ENCODE data around the gene ZNF423.

The ZNF423 gene

GRCh38 chr16:49747654-49748053 is 108.3 kb downstream of the ZNF423 start:
- DNase-seq = no peak

DNA sequence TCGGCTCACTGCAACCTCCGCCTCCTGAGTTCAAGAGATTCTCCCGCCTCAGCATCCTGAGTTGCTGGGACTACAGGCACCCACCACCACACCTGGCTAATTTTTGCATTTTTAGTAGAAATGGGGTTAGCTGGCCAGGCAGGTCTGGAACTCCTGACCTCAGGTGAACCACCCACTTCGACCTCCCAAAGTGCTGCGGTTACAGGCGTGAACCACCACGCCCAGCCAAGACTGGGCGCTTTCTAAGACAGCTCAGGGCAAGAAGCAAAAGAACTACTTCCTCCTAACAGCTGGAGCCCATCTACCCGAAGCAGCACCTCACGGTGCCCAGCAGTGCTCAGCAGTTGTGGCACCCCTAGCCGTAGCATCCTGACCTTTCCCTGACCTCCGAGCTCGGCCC is 109.4 kb downstream of the ZNF423 start:
- no peak for DNase-seq

- no peak for DNase-seq
Observed at GRCh38 chr16:49745311-49745747, 110.6 kb downstream of the ZNF423 start.

DNA sequence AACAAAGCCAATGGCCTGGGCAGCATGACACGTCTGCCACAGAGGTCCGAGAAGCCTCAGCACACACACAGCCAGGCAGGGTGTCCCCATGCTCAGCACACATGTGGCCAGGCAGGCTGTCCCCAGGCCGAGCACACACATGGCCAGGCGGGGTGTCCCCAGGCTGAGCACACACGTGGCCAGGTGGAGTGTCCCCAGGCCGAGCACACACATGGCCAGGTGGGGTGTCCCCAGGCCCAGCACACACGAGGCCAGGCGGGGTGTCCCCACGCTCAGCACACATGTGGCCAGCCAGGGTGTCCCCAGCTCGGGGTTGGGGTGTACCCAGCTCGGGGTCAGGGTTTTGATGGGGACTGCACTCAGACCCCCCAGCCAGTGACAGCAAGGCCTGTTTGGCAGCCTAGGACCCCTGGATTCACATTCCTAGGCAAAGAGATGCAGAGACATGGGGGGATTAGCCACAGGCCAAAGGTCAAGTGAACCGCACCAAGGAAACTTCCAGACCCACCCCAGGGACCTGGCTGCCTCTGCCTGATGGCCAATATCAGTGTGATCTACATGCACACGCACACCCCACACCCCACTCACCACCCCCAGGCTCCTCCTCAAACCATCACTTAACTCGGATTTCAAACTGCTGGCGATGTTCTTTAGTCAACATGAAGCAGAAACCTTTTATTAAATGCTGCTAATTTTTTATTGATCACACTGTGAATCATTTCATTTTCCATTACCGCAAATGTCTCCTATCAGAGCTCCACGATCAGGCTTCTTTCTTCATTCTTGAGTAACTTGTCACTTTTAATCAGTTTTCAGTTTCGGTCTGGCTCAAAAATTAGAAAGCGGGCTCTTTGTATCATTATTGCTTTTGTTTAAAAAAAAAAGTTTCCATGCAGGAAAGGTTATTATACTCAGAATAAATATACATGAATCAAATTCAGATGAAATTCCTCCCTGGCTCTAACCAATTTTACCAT is 111.4 kb downstream of the ZNF423 start:
- no peak for DNase-seq

GRCh38 chr16:49743658-49744057 is 112.3 kb downstream of the ZNF423 start:
- DNase-seq = no peak

- no peak for DNase-seq
Observed at GRCh38 chr16:49743203-49743464, 112.8 kb downstream of the ZNF423 start.

DNA sequence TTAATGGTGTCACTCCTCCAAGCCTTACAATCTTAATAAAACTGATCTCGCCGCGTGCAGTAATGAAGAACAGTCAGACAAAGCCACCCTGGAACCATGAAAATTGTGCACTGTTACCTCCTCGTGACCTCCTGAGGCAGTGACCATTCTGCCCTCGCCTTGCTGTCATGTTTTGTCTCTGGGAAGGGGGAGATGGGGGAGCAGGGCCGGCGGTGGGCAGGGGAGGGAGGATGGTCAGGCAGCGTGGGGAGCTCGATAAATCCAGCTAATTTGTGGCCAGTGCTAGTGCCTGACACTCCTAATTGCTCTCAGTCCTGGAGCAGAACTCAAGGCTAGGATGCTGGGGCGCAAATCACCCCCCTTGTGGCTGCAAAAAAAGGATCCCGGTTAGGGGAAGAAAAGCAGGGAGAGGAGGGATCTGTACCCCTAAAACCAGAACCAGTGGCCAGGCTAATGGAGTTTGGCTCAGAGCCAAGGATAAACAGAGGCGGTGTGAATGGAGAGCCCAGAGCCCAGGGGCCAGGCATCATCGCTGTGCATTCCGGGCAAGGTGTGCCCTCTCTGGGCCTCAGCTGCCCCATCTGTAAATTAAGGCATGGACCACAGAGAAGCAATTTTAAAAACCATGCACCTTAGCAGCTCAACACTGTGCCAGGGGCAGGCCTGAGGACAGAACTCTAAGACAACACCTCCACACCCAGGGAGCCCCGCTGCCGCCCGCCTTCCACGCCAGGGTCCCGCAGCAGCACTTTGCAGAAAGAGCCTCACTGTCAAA is 113.3 kb downstream of the ZNF423 start:
- no peak for DNase-seq

DNA sequence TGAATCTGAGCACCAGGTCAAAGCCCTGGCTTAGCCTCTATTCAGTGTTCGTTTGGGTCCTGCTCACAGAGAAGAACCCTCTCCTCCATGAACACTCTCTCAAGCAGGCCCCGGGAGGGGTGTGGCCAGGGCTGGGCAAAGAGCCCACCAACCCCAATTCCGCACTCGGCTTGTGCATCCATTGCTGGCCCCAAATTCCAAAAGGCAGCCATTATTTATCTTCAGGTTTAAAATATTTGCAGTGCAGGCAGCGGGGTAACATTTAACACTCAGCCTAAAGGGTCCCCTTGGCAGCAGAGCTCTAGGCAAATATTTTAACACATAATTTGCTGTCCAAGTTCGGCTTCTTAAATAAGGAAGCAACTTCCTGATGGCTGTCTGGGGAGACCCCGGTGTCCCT is 115.7 kb downstream of the ZNF423 start:
- no peak for DNase-seq

- DNase-seq = no peak
Observed at GRCh38 chr16:49739381-49739780, 116.5 kb downstream of the ZNF423 start.

DNA sequence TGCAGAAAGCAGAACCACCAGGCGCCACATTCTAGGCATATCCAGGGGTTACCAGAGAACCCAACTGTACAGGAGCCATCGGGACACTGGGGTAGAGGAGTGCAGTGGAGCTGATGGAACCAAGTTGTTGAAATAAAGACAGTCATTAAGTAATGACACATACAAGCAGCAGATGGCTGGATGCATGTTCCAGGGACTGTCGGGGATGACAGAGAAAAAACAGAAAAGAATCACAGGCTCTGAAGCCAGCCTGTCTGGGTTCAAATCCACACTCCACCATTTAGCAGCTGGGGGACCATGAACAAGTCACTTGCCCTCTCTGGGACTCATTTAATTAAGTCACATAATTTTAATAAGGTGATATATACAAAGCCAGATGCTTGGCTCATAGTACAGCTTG is 117.1 kb downstream of the ZNF423 start:
- no peak for DNase-seq

DNA sequence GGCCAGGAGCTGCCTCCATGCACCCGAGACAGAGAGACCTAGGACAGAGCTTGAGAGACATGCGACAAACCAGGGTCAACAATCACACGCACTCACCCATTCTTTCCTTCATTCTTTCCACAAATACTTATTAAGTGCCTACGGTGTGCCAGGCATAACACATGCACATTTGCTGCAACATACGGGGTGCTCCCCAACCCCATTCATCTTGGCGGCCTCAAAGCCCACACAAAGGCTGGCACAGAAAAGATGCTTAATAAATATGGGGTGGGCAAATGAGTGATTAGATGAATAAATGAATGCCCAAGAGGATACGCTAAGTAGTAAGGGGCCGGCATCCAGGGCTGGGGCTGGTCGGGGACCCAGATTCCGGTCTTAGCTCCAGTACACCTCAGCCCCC is 117.9 kb downstream of the ZNF423 start:
- DNase-seq = no peak

- DNase-seq = no peak
Observed at GRCh38 chr16:49737541-49737940, 118.4 kb downstream of the ZNF423 start.

GRCh38 chr16:49734331-49734730 is 121.6 kb downstream of the ZNF423 start:
- no peak for DNase-seq

GRCh38 chr16:49733313-49734009 is 122.5 kb downstream of the ZNF423 start:
- no peak for DNase-seq

DNA sequence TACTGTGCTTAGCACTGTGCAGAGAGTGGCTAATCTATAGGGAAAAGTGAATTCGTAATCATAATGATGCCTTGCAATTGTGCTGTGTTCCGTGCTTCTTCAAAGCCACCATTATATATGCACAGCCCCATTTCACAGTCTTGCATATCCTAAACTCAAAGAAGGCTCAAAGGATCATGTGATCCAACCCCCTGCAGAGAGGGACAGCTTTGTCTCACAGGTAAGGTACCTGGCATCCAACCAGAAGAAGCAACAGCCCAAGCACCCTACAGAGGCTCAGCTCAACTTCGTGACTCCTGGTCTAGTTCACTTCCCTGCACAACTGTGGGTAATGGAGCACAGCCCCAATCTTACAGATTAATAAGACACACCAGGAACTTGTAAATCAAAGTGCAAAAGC is 124.0 kb downstream of the ZNF423 start:
- no peak for DNase-seq

- DNase-seq = no peak
Observed at GRCh38 chr16:49730772-49731171, 125.1 kb downstream of the ZNF423 start.

- DNase-seq = no peak
Observed at GRCh38 chr16:49727611-49728010, 128.3 kb downstream of the ZNF423 start.

DNA sequence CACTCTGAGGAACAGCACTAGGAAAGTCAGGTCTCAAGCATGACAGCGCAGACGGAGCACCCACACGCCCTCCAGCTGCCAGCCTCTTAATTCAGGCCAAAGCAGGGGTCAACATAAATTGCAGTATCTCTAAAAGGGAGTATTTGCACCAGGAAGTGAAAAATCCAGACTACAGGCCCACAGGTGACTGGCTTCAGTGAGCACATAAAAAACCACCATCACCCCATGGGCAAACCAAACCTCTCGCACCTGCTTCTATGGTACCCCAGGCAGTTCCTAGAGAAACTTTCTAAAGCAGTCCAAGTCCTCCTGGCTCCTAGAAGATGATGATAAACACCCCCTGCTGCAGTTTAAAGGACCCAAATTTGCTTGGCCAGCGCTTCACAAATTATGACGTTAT is 129.8 kb downstream of the ZNF423 start:
- no peak for DNase-seq

DNA sequence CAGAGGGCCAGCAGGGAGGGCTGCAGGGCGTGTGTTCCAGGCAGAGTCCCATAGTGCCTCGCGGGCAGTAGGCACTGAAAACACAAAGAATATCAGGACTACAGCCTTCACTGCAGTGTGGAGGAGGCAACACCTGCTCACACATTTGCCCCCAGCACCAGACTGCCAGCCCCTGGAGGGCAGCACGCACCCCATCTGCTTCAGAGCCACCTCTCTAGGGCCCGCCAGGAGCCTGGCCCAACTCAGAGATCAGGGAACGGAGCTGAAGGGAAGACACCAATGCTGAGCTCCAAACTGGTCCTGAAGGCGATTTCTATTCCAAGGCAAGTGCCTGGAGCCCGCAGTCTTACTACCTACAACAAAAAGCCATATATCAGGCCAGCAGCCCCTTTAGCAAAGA is 130.3 kb downstream of the ZNF423 start:
- DNase-seq = no peak

- no peak for DNase-seq
Observed at GRCh38 chr16:49724774-49725173, 131.1 kb downstream of the ZNF423 start.

GRCh38 chr16:49723310-49723709 is 132.6 kb downstream of the ZNF423 start:
- no peak for DNase-seq

GRCh38 chr16:49720225-49720624 is 135.7 kb downstream of the ZNF423 start:
- DNase-seq = no peak

DNA sequence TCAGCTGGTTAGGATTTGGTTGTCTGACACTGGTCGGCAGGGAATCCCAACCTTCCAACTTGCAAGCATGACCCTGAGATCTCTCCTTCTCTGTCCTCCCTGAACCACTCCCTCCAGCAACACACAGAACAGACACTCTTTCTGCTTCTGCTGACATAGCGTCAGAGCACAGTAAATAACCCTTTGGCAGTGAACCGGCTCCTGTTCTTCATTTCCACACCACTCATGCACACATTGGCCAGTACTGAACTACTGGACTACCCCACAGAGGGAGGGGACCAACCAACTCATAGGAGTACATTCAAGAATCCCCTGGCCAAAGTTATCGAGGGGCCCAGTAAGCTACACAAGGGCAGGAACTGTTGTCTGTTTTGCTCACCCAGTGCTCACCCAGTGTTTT is 138.2 kb downstream of the ZNF423 start:
- DNase-seq = no peak
